Measurements from ENCODE around the gene RTL10.

Gene RTL10

DNA sequence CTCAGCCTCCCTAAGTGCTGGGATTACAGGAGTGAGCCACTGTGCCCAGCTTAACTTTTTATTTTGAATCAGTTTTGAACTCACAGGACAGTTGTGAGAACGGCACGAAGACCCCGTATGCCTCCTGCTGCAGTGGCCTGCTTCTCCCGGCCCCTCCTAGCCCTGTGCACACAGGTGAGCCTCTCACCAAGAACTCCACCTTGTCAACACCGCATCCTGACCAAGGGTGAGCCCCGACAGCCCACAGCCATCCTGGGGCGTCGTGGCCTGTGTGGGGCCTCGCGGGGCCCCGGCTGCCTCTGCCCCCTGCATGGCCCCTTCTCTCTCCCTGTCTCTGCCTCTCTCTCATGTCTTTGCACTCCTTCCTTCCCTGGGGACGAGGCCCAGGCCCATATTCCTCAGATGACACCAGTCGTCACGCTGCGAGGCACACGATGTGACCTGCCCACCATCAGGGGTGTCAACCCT is 38.8 kb downstream of the RTL10 start:
- Mint-ChIP-seq H3K27ac (ENCODE audit: low read depth) (no peak overlapping the region), H3K4me3 (no peak overlapping the region), H3K9me3 (no peaks in the 10 kb centered on the region), H3K36me3 (ENCODE audit: insufficient read depth) (no peaks in the 10 kb centered on the region), H3K27me3 (no peaks in the 10 kb centered on the region), H3K4me1 (peaks cover 5% of the 10 kb centered on the region)
- DNase-seq (ENCODE audit: low spot score in 2 of 2) (no peak), ATAC-seq (replicated peaks; ENCODE audit: extremely low read depth, poor library complexity, severe bottlenecking) (no peak)

DNA sequence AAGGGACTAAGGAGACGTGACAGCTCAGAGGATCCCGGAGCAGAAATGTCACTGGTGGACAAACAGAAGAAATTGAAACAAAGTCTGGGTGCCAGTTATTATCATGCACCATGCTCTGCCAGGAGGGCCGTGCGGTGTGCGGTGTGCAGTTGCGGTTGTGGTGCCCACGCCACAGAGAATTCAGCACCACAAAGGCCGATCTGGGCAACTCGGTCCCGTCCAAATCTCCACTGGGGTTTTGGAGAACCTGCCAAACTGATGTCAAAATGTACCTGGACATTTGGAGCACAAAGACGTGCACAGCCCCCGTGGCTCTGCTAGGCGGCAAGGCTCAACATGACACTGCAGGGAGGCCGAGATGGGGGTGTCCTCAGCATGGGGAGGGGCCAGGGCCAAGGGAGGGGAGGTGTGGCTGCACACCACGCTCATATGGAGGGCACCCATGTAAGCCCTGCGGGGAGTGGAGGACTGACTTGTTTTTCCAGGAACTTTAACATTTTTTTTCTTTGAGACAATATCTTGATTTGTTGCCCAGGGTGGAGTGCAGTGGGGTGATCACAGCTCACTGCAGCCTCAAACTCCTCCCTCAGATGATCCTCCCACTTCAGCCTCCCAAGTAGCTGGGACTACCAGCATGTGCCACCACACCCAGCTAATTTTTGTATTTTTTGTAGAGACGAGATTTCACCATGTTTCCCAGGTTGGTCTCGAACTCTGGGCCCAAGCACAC is 39.4 kb downstream of the RTL10 start:
- Mint-ChIP-seq H3K9me3 (no peaks in the 10 kb centered on the region), H3K36me3 (ENCODE audit: insufficient read depth) (no peaks in the 10 kb centered on the region), H3K4me3 (no peak overlapping the region), H3K27me3 (no peaks in the 10 kb centered on the region), H3K27ac (ENCODE audit: low read depth) (no peak overlapping the region), H3K4me1 (peaks cover 9% of the 10 kb centered on the region)
- ATAC-seq (replicated peaks; ENCODE audit: extremely low read depth, poor library complexity, severe bottlenecking) (no peak), DNase-seq (ENCODE audit: low spot score in 2 of 2) (no peak)

DNA sequence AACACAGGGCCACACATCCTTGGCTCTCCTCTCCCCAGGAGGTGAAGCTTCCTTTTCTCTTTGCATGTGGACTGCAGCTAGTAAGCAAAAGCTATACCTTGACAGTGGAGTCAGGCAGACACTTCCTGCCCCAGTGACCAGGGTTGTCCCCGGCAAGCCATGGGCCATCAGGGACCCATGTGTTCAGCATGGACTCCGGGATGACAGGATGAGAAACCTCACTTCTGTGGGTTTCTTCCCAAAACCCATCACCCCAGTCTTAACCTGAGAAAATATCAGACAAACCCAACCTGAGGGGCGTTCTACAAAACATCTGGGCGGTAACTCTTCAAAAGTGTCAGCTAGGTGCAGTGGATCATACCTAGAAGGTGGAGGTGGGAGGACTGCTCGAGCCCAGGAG is 40.2 kb downstream of the RTL10 start:
- Mint-ChIP-seq H3K4me3 (no peak overlapping the region), H3K36me3 (ENCODE audit: insufficient read depth) (no peaks in the 10 kb centered on the region), H3K9me3 (no peaks in the 10 kb centered on the region), H3K27ac (ENCODE audit: low read depth) (no peak overlapping the region), H3K27me3 (no peaks in the 10 kb centered on the region), H3K4me1 (peaks cover 9% of the 10 kb centered on the region)
- no peak for DNase-seq (ENCODE audit: low spot score in 2 of 2)
- ATAC-seq (replicated peaks; ENCODE audit: extremely low read depth, poor library complexity, severe bottlenecking): no peak

DNA sequence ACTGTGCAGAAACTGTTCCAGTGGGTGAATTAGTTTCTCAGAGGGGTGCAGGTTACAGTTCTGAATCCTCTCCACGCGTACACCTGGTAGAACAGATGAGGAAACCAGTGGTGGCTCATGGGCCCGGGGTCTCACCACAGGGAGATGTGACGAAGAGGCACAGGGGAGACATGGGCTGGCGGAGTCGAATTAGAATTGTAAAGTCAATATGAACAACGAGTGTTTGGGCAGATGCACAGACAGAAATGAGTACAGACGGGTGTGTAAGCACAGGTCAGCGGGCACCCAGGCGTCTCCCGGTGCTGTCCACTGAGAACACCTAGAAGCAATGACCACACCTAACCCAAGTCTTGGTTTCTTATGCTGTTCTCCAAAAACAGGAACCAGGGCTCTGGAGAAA is 41.8 kb downstream of the RTL10 start:
- no peak for DNase-seq (ENCODE audit: low spot score in 2 of 2)
- H3K4me3 Mint-ChIP-seq: no peak overlapping the region
- H3K27me3 Mint-ChIP-seq: no peaks in the 10 kb centered on the region
- H3K27ac Mint-ChIP-seq (ENCODE audit: low read depth): no peak overlapping the region
- peaks cover 1% of the 10 kb centered on the region for H3K36me3 Mint-ChIP-seq (ENCODE audit: insufficient read depth)
- H3K9me3 Mint-ChIP-seq: no peaks in the 10 kb centered on the region
- peaks cover 9% of the 10 kb centered on the region for H3K4me1 Mint-ChIP-seq
- ATAC-seq (replicated peaks; ENCODE audit: extremely low read depth, poor library complexity, severe bottlenecking): no peak

DNA sequence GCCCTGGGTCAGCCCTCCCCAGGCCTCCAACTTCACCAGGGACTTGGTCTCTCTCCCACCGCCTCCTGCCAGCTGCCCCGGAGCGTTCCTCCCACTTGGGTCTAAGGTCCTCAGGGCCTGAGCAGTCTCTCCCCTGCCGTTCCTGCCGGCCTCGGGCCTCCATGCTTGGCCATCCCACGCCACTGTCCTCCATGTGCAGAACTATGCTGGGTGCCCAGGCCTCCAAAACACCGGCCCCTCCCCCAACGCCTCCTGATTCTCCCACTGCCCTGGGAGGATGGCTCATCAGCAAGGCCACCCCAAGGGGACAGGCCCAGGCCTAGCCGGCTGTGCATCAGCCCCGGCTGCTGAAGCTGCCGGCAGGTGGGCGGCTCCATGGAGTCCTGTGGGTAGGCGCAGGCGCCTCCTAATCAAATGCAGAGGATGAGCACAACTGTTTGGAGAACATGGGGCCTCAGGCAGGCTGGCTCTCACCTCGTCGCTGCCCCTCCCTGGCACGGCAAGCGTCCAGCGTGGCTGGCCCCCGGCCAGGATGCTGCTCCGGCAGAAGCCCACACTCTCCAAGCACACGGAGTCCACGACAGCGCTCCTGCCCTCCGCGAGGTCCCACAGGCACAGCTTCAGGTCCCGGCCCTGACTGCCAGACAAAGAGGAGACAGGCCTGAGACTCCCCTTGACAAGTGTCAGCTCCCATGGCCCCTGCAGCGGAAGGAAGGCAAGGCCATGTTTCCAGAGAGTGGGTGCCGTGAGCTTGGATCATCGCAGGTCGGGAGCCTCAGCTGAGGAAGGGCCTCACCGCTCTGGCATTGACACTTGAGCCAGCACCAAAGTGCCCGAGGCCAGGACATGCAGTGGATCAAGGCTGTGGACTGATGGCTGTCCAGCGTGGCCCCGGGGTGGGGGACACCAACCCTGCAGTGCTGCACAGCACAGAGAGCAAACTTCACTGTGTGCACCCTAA is 42.6 kb downstream of the RTL10 start:
- ATAC-seq (replicated peaks; ENCODE audit: extremely low read depth, poor library complexity, severe bottlenecking): no peak
- Mint-ChIP-seq H3K9me3 (no peaks in the 10 kb centered on the region), H3K4me1 (peaks cover 9% of the 10 kb centered on the region), H3K36me3 (ENCODE audit: insufficient read depth) (peaks cover 1% of the 10 kb centered on the region), H3K27me3 (no peaks in the 10 kb centered on the region), H3K27ac (ENCODE audit: low read depth) (no peak overlapping the region), H3K4me3 (no peak overlapping the region)
- no peak for DNase-seq (ENCODE audit: low spot score in 2 of 2)

DNA sequence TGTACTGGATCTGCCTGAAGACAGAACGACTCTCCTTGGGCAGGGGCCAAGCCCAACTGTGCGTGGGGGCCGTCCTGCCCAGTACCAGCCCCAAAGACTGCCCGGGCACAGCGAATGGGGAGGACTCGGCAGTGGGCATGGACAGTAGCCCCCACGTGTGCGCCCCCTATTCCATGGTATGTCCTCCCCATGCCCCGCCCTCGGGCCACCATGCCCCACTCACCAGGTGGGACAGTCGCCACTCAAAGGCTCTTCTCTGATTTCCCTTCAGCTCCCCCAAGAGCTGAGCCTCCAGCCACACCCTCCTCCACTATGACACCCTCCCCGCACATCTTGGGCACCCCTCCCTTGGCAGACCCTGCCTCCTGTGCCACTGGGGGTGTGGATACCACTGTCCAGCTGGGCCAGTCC is 43.5 kb downstream of the RTL10 start:
- H3K36me3 Mint-ChIP-seq (ENCODE audit: insufficient read depth): peaks cover 1% of the 10 kb centered on the region
- H3K9me3 Mint-ChIP-seq: no peaks in the 10 kb centered on the region
- DNase-seq (ENCODE audit: low spot score in 2 of 2): no peak
- H3K27me3 Mint-ChIP-seq: no peaks in the 10 kb centered on the region
- no peak for ATAC-seq (replicated peaks; ENCODE audit: extremely low read depth, poor library complexity, severe bottlenecking)
- peaks cover 9% of the 10 kb centered on the region for H3K4me1 Mint-ChIP-seq
- no peak overlapping the region for H3K27ac Mint-ChIP-seq (ENCODE audit: low read depth)
- no peak overlapping the region for H3K4me3 Mint-ChIP-seq

DNA sequence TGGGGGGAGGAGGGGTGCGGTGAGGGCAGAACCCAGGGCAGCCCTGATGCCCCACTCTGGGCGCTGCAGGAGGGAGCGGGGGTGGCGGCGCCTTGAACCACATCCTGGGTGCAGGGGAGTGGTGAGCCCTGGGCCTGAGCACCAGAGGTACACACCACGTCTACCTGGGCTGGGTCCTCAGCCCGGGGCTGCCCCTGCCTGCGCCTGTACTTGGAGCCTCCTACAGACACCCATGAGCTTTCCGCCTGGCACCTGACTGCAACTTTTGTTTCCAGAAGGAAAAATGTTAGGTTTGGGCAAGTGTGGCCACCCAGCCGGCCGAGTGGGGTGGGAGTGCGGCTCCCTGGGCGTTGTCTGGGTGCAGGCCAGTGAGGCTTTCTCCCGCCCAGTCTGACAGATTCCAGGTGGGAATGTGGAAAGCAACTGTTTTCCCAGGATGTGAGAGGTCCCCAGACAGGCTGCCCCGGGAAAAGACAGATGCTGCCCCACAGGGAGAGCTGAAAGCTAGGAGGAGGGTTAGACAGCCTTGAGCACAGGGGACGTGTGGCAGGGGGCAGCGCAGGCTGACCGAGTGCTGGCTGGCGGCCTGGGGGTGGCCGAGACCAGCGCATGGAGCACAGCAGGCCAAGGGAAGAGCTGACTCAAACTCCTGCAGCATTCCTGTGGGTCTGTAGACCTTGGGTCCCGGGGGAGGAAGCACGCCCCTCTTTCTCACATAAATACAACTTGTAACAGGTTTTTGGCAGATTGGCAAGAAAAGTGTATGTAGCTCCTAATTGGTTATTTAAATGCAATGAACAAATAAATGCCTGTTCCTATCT is 44.1 kb downstream of the RTL10 start:
- no peak for ATAC-seq (replicated peaks; ENCODE audit: extremely low read depth, poor library complexity, severe bottlenecking)
- Mint-ChIP-seq H3K4me3 (no peak overlapping the region), H3K4me1 (peaks cover 9% of the 10 kb centered on the region), H3K27ac (ENCODE audit: low read depth) (no peak overlapping the region), H3K9me3 (no peaks in the 10 kb centered on the region), H3K36me3 (ENCODE audit: insufficient read depth) (peaks cover 4% of the 10 kb centered on the region), H3K27me3 (no peaks in the 10 kb centered on the region)
- no peak for DNase-seq (ENCODE audit: low spot score in 2 of 2)

DNA sequence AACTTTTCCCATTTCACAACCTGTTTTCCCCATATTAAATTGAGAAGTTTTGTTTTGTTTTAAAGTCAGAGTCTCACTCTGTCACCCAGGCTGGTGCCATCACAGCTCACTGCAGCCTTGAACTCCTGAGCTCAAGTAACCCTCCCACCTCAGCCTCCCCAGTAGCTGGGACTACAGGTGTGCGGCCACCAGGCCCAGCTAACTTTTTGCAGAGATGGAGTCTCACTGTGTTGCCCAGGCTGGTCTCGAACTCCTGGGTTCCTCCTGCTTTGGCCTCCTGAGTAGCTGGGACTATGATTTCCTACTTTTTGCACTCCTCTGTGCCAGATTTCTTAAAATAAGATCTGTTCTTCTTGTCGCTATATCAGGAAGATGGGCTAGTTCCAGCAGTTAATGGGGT is 44.9 kb downstream of the RTL10 start:
- no peak for DNase-seq (ENCODE audit: low spot score in 2 of 2)
- no peak for ATAC-seq (replicated peaks; ENCODE audit: extremely low read depth, poor library complexity, severe bottlenecking)
- H3K9me3 Mint-ChIP-seq: no peaks in the 10 kb centered on the region
- H3K36me3 Mint-ChIP-seq (ENCODE audit: insufficient read depth): peaks cover 4% of the 10 kb centered on the region
- H3K27me3 Mint-ChIP-seq: no peaks in the 10 kb centered on the region
- peaks cover 9% of the 10 kb centered on the region for H3K4me1 Mint-ChIP-seq
- H3K27ac Mint-ChIP-seq (ENCODE audit: low read depth): no peak overlapping the region
- H3K4me3 Mint-ChIP-seq: no peak overlapping the region

DNA sequence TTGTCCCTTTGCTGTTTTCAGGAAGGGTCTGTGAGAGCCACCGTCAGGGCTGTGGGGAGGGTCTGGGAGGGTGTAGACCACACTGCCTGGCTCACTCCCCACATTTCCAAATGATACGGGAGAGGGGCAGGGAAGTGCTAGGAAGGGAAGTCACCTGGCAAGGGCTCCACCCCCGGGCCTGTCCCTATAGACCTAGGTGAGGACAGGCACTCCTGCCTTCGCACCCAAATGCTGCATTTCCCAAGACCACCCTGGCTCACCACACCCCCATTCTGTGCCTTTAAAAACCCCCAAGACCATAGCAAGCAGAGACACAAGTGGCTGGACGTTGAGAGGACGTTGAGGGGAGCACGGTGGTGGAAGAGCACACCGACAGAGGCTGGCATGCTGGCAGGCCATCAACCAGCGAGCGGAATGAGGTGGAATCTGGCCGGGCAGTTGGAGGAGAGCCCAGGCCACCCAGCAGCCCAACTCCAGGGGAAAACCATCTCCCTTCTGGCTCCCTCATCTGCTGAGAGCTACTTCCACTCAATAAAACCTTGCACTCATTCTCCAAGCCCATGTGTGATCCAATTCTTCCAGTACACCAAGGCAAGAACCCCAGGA is 45.7 kb downstream of the RTL10 start:
- Mint-ChIP-seq H3K27ac (ENCODE audit: low read depth) (no peak overlapping the region), H3K36me3 (ENCODE audit: insufficient read depth) (peaks cover 6% of the 10 kb centered on the region), H3K9me3 (no peaks in the 10 kb centered on the region), H3K4me3 (no peak overlapping the region), H3K27me3 (no peaks in the 10 kb centered on the region), H3K4me1 (peaks cover 9% of the 10 kb centered on the region)
- no peak for DNase-seq (ENCODE audit: low spot score in 2 of 2)
- no peak for ATAC-seq (replicated peaks; ENCODE audit: extremely low read depth, poor library complexity, severe bottlenecking)

DNA sequence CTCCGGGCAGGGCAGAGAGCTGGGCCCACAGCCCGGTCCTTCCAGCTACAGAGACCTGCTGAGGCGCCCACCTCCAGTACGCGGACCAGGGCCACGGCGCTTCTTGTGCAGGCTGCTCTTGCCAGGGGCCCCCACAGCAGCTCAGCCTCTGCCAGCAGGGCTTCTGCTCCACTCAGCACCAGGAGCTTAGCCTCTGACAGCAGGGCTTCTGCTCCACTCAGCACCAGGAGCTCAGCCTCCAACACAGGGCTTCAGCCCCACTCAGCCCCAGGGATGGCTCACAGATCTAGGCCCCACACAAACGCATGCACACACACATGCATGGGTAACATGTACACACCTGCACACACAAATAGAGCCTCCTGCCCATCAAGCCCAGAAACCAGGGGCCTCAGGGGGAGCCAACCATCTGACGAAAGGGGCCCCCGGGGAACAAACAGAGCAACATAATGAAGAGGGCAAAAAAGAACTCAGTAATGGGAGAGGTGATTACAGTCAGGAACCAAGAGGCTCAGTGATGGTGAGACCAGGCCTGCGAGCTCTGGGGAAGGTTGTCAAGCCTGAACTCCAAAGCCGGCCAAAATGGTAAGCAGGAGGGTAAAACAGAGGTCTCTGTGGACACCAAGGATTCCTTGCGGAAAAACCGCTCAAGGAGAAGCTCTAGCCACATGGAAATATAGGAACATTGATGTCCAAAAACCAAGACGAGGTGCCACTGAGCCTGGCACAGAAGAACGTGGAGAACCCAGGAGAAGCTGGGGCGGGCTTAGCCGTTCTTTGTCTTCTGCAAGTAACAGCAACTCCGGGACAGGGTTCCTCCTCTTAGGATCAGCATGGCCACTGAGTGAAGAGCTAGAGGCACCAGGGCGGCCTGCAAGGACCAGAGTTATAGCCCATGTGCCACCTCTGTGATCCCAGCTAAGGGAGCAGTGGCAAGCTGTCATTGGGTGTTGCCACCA is 46.5 kb downstream of the RTL10 start:
- H3K4me1 Mint-ChIP-seq: peaks cover 9% of the 10 kb centered on the region
- no peak overlapping the region for H3K4me3 Mint-ChIP-seq
- no peak for DNase-seq (ENCODE audit: low spot score in 2 of 2)
- H3K36me3 Mint-ChIP-seq (ENCODE audit: insufficient read depth): peaks cover 6% of the 10 kb centered on the region
- H3K27me3 Mint-ChIP-seq: no peaks in the 10 kb centered on the region
- H3K27ac Mint-ChIP-seq (ENCODE audit: low read depth): no peak overlapping the region
- no peak for ATAC-seq (replicated peaks; ENCODE audit: extremely low read depth, poor library complexity, severe bottlenecking)
- H3K9me3 Mint-ChIP-seq: no peaks in the 10 kb centered on the region

DNA sequence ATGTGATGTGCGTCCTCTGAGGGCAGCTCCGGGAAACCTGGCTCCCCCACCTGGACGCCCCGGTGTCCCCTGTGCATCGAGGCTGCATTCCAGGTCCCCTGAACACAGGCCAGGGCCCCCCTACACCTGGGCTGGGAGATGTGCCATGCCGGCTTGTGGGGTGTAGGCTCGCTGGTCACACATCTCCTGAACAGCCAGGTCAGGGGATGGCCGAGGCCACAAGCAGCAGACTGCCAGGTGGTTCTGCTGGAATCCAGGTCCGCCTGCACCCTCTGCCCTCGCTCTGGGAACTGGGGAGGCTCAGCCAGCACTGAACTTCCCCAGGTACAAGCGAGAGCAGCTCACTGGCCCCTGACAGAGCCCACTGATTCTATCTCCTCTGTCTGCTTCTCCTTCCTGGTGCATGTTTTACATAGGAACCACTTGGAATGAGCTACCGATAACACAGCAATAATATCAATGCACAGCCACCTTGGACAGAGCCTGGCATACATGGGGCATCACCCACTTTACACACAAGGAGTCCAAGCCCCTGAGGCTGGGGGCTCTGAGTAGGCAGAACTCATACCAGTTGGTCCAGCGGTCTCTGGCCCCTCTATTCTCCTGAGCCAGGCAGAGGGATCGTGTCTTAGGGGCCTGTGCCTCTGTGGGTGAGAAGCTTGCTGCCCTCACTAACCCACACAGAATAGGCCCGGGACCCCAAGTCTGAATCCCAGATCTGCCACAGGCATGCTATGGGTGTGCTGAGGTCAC is 47.3 kb downstream of the RTL10 start:
- Mint-ChIP-seq H3K27me3 (no peaks in the 10 kb centered on the region), H3K27ac (ENCODE audit: low read depth) (no peak overlapping the region), H3K36me3 (ENCODE audit: insufficient read depth) (peaks cover 6% of the 10 kb centered on the region), H3K4me1 (peaks cover 9% of the 10 kb centered on the region), H3K9me3 (no peaks in the 10 kb centered on the region), H3K4me3 (no peak overlapping the region)
- ATAC-seq (replicated peaks; ENCODE audit: extremely low read depth, poor library complexity, severe bottlenecking): no peak
- no peak for DNase-seq (ENCODE audit: low spot score in 2 of 2)

All from central memory CD8-positive, alpha-beta T cell (primary cell).